Measurements from ENCODE around the gene SLC28A1.

SLC28A1 gene

DNA sequence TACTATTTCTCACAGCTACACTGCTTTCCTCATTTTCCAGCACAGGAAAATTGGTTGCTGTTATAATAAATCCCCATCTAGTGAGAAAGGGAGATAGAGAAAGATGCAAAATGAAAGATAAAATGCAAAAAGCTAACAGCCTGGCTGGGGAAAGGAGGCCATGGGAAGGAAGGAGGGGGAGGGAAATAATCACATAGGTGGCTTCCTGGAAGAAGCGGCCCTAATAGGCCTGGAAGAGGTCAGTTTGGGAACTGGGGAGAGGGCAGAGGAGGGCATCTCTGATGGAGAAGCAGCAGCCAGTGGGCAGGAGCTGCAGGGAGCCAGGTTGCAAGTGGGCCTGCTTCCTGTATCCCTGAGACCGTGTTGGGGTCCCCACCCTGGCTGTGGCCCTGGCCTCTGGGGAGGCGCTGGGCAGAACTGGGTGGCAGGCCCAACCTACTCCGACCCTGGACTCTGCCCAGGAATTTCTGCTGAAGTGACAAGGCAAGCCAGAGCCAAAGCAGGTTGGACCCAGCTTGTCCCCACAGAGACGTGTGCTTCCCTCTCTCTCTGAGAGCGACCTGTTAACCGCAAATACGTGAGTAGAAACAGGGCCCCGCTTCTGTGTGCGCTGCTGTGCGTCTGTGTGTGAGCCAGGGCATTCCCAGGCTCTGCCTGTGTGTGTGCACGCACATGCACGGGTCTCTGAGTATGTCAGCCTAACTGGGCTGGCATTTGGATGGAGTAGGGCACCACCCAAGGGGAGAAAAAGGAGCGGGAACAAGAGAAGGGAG, 1.9 kb downstream of the SLC28A1 start:
- DNase-seq = no peak
- no peak for TF ChIP-seq POLR2A (IDR thresholded peaks at IDR 0.05; ENCODE audit: low read length)
- TF ChIP-seq GATA1 (IDR thresholded peaks at IDR 0.05; ENCODE audit: low read depth, low read length) = no peak

DNA sequence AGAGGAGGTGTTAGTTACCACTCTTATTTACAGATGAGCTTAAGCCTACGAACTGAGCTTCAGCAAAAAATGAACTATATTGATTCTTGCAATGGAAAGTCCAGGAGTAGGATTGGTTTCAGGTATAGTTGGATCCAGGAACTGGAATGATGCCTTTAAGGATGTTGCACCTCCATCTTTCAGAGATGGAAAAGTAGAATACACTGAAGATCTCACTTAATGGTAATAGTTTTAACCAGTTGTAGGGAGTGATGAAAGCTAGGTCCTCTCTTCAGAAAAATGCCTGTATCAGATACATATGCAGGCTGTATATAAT, 2.5 kb downstream of the SLC28A1 start:
- TF ChIP-seq GATA1 (IDR thresholded peaks at IDR 0.05; ENCODE audit: low read depth, low read length) (no peak), POLR2A (IDR thresholded peaks at IDR 0.05; ENCODE audit: low read length) (no peak)
- DNase-seq = no peak

DNA sequence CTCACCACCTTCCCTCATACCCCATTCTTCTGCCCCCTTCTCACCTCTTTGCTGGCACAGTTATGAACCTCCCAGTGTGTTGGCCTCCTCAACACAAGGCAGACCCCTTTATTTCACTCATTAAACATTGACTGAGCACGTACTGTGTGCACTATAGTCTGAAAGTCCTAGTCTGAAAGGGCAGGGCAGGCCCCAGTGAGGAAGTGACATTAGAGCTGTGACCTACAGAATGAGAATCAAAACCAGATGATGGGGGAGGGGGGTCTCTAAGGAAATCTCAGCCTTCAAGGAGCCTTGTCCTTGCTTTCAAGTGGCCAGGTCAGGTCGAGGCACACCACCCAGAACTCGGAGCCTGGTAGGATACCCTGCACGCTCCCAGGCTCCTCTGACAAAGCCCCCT, 3.5 kb downstream of the SLC28A1 start:
- DNase-seq = no peak
- TF ChIP-seq GATA1 (IDR thresholded peaks at IDR 0.05; ENCODE audit: low read depth, low read length) = no peak
- no peak for TF ChIP-seq POLR2A (IDR thresholded peaks at IDR 0.05; ENCODE audit: low read length)

DNA sequence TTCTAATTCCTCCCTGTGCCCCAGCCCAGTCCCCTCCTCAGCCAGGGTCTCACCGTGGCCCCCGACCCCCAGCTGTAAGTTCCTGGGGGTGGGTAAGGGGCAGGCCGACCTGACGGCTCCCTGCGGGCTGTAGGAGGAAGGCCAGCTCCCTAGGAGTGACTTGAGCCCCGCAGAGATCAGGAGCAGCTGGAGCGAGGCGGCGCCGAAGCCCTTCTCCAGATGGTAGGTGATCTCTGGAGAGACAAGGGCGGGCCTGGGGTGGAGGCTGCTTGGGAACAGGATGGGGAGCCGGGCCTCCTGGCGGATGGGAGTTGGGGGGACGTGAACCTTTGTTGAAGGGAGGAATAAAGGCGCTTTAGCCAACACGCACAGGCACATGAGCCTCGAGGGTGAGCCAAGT, 4.2 kb downstream of the SLC28A1 start:
- DNase-seq = no peak
- no peak for TF ChIP-seq POLR2A (IDR thresholded peaks at IDR 0.05; ENCODE audit: low read length)
- TF ChIP-seq GATA1 (IDR thresholded peaks at IDR 0.05; ENCODE audit: low read depth, low read length) = no peak

DNA sequence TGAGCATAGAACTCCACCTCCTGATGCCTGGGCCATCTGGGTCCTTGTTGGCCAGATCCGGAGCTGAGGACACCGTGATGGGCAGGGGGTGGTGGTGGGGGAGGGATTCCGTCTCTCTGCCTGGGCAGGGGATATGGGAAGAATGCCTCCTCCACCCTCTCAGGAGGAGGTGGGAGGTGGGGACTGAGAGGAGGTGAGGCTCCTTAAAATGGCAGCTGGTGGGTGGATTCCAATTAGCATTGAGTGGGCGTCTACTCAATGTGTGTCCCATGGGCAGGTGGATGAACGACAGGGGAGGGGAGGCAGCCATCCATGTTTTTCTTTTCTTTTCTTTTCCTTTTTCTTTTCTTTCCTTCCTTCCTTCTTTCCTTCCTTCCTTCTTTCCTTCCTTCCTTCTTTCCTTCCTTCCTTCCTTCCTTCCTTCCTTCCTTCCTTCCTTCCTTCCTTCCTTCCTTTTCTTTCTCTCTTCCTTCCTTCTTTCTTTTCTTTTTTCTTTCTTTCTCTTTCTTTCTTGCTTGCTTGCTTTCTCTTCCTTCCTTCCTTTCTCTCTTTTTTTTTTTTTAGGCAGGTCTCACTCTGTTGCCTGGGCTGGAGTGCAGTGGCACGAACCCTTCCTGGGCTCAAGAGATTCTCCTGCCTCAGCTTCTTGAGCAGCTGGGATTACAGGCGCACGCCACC, 5.0 kb downstream of the SLC28A1 start:
- DNase-seq = no peak
- TF ChIP-seq POLR2A (IDR thresholded peaks at IDR 0.05; ENCODE audit: low read length) (no peak), GATA1 (IDR thresholded peaks at IDR 0.05; ENCODE audit: low read depth, low read length) (no peak)

DNA sequence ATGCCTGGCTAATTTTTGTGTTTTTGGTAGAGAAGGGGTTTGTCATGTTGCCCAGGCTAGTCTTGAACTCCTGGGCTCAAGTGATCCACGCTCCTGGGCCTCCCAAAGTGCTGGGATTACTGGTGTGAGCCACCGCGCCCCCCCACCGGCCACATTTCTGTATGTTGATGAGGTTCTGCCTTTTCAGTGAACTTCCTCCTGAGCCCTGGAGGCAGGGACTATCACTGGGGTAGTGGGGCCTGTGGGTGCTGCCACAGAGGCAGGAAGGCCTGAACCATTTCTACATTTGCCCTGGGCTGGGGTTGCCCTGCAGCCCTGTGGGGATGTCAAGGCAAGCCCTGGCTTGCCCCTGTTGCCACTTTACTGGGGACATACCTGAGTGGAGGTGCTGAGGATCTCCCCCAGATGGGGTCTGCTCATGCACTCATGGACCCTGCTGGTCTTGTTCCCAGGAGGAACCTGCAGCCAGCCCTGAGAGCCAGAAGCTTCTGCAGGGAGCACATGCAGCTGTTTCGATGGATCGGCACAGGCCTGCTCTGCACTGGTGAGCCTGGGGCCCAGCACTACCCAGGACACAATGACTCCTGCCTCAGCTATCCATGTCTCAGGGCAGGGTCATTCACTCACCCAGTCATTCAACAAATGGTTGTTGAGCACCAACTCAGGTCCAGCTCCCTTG, 5.7 kb downstream of the SLC28A1 start:
- DNase-seq = no peak
- no peak for TF ChIP-seq GATA1 (IDR thresholded peaks at IDR 0.05; ENCODE audit: low read depth, low read length)
- no peak for TF ChIP-seq POLR2A (IDR thresholded peaks at IDR 0.05; ENCODE audit: low read length)

DNA sequence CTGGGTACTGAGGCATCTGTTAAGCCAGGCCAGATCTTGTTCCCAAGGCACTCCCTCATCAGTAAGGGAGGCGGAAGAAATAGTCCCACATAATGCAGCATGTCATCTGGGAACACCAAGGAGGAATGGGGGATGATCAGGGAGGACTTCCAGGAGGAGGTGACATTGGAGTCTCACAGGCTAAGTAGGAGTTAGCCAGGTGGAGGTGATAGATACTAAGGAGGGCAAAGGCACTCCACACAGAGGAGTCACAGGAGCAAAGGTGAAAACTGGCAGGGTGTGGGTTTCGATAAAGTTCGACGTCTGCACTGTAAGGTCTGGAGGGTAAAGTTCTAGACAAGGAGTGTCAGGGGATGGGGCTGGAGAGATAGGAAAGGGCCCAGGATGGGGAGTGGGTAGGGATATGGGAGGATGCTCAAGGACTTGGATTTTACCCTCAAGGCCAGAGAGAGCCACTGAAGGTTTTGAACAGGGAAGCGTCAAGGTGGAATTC, 6.3 kb downstream of the SLC28A1 start:
- TF ChIP-seq POLR2A (IDR thresholded peaks at IDR 0.05; ENCODE audit: low read length) (no peak), GATA1 (IDR thresholded peaks at IDR 0.05; ENCODE audit: low read depth, low read length) (no peak)
- no peak for DNase-seq

DNA sequence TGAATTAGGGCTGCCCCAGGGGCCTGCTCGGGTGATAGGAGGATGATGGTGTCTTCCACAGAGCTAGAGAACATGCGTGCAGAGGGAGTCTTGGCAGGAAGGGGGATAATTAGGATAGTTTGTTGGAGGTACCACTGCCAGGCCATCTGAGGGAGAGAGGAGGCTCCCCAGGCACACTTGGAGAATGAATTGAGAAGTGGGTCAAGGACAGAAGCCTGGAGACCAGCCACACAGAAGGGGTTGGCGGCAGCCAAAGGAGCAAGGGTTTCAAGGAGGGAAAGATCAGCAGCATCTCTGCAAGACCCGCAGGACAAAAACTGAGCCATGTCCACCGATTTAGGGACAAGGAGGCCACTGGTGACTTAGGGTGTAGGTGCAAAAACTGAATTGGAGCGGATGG, 6.9 kb downstream of the SLC28A1 start:
- TF ChIP-seq GATA1 (IDR thresholded peaks at IDR 0.05; ENCODE audit: low read depth, low read length) = no peak
- TF ChIP-seq POLR2A (IDR thresholded peaks at IDR 0.05; ENCODE audit: low read length) = no peak
- no peak for DNase-seq

DNA sequence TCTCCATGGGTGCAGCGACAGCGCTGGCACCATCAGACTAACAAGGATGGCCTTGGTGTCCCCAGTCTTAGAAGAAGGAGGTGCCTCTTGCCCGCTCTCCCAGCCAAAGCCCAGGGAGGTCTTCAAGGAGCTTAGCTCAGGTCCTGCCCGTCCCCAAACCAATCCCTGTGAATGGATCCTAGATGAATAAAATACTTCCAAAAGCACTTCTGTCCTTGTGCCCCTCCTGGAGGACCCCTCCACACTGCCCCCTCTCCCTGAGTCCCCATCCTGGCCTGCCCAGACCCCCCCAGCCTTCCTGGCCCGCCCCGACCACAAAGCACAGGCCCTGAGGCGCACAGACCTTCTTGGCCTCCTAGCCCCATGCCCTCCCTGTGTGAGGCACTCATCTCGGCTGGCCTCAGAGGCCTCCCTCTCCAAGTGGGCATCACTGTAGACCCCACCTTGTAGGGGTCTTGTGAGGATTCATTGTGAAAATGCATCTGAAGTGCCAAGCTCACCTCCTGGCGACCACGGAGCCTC, 8.4 kb downstream of the SLC28A1 start:
- no peak for TF ChIP-seq POLR2A (IDR thresholded peaks at IDR 0.05; ENCODE audit: low read length)
- no peak for TF ChIP-seq GATA1 (IDR thresholded peaks at IDR 0.05; ENCODE audit: low read depth, low read length)
- DNase-seq = no peak

DNA sequence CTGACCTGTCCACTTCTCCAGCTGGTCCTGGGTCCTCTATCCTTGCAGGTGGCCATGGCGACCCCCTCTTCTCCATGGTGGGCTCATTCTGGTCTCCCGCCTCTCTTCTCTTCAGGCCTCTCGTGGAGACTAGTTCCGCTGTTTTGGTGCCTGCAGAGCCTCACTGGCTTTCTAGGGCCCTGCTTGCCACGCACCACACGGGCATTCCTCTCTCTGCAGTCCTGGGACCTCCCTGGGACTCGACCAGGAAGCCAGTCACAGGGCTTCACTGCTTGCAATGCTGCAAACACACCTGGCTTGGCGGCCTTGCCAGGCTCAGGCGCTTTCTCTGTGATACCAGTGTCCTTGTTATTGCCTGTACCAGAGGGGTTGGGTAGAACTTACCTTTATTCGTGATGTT, 9.1 kb downstream of the SLC28A1 start:
- DNase-seq = no peak
- TF ChIP-seq GATA1 (IDR thresholded peaks at IDR 0.05; ENCODE audit: low read depth, low read length) (no peak), POLR2A (IDR thresholded peaks at IDR 0.05; ENCODE audit: low read length) (no peak)

DNA sequence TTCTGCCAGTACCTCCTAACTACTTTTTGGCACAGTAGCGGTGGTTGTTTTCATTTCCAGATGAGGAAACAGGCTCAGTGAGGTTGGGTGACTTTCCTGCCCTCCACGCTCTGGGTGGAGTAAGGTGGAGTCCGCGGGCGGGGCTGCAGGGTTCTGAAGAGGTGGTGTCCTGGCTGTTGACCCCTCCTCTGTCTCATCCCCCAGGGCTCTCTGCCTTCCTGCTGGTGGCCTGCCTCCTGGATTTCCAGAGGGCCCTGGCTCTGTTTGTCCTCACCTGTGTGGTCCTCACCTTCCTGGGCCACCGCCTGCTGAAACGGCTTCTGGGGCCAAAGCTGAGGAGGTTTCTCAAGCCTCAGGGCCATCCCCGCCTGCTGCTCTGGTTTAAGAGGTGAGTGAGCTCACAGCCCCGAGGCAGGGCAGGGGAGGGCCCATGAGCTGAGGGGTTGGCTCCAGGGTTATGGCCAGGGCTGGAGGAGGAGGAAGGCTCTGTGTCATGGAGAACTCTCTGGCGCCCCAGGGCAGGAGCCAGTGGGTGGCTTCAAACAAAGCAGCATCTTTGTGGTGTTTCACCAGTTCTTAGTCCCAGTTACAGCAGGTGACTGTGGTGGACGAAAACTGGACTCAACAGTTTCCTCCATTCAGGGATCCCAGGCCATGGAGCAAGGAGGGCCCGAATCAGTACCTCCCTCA, 10.4 kb downstream of the SLC28A1 start:
- no peak for TF ChIP-seq GATA1 (IDR thresholded peaks at IDR 0.05; ENCODE audit: low read depth, low read length)
- no peak for TF ChIP-seq POLR2A (IDR thresholded peaks at IDR 0.05; ENCODE audit: low read length)
- no peak for DNase-seq

DNA sequence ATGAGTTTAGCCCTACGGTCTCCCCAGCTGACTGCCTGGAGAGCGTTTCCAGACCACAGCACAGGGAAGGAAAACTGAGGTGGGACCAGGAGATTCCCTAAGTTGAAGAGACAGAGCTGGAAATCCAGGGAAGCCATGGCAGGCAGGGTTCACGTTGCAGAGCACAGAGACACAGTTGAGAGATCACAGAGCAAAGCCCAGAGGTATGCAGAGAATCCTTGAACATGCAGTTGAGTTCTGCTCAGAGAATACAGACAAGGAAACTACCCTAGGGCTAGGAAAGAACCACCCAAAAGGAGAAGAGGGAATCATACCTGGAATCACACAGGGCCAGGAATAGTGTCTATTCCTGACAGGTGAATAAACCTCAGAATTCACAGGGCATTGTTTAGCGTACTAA, 14.3 kb downstream of the SLC28A1 start:
- TF ChIP-seq POLR2A (IDR thresholded peaks at IDR 0.05; ENCODE audit: low read length) = no peak
- TF ChIP-seq GATA1 (IDR thresholded peaks at IDR 0.05; ENCODE audit: low read depth, low read length) = no peak

DNA sequence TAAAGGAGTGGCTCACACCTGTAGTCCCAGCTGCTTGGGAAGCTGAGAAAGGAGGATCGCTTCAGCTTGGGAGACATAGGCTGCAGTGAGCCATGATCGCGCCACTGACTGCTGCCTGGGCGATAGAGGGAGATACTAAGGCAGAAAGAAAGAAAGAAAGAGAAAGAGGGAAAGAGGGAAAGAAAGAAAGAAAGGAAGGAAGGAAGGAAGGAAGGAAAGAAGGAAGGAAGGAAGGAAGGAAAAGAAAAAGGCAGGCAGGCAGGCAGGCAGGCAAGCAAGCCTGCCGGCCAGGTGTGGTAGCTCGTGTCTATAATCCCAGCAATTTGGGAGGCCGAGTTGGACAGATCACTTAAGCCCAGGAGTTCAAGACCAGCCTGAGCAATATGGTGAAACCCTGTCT, 15.3 kb downstream of the SLC28A1 start:
- DNase-seq = no peak
- TF ChIP-seq GATA1 (IDR thresholded peaks at IDR 0.05; ENCODE audit: low read depth, low read length) = no peak
- no peak for TF ChIP-seq POLR2A (IDR thresholded peaks at IDR 0.05; ENCODE audit: low read length)

More for the DNA sequence above, 14.3 kb downstream of the SLC28A1 start:
- DNase-seq = no peak

DNA sequence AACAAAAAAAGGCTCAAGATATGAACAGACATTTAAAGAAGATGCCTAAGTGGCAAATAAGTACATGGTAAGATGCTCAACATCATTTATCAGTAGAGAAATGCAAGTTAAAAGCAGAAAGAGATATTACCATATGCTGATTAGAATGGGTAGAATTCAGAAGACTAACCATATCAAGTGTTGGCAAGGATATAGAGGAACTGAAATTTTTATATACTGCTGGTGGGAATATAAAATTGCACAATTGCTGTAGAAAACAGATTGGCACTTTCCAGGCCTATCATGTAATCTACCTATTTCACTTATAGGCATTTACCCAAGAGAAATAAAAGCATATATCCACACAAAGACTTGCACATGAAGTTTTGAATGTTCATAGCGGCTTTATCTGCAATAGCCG, 17.1 kb downstream of the SLC28A1 start:
- no peak for TF ChIP-seq GATA1 (IDR thresholded peaks at IDR 0.05; ENCODE audit: low read depth, low read length)
- TF ChIP-seq POLR2A (IDR thresholded peaks at IDR 0.05; ENCODE audit: low read length) = no peak
- DNase-seq = no peak

Data from erythroblast (primary cell).